Keratinocyte (primary cell): ENCODE measurements around the gene OR51V1. TPM values are rescaled to one million over a fixed set of nuclear protein-coding genes. Genes with fewer than 3 reads are reported as not detected.

ENCODE experiments used
- DNase-seq: peaks from one replicate; pipeline ENCODE4 v3.0.0-alpha.2; 2011; ENCODE audit warnings: low read depth, missing footprints, low spot score
- FAIRE-seq: peaks from 2 replicates; lab custom pipeline; 2011; peaks lifted over from hg19 to GRCh38; lab: Jason Lieb, UNC
- H2AFZ ChIP-seq: 2 replicates; pipeline ENCODE4 v1.6.0; 2012; ENCODE audit warnings: low read length, control low read depth, inconsistent platforms; ENCODE audit not compliant: control insufficient read depth
- H3K27ac ChIP-seq: 2 replicates; pipeline ENCODE4 v1.5.1; 2011; ENCODE audit warnings: low read length; ENCODE audit not compliant: control insufficient read depth, insufficient read depth
- H3K27me3 ChIP-seq: 3 replicates; pipeline ENCODE4 v1.6.0; 2011; ENCODE audit warnings: low read length; ENCODE audit not compliant: control insufficient read depth, insufficient read depth; ENCODE audit errors: extremely low read depth
- H3K36me3 ChIP-seq, 2 experiments: 2 replicates in 1 of 2; 3 replicates in 1 of 2; pipeline ENCODE4 v1.5.1; 2011; ENCODE audit warnings: low read length in 2 of 2, mild to moderate bottlenecking in 1 of 2; ENCODE audit not compliant: control insufficient read depth in 2 of 2, insufficient read depth in 2 of 2; ENCODE audit errors: extremely low read depth in 1 of 2
- H3K4me1 ChIP-seq: 3 replicates; pipeline ENCODE4 v1.5.1; 2011; ENCODE audit warnings: low read length; ENCODE audit not compliant: control insufficient read depth, insufficient read depth; ENCODE audit errors: extremely low read depth
- H3K4me2 ChIP-seq: 3 replicates; pipeline ENCODE4 v1.6.0; 2011; ENCODE audit warnings: low read depth, low read length; ENCODE audit not compliant: control insufficient read depth, insufficient read depth; ENCODE audit errors: extremely low read depth
- H3K4me3 ChIP-seq, 3 experiments: fragments of 200-600 bp in 1 of 3; sonication (generic) in 1 of 3; 2 replicates in 2 of 3; 3 replicates in 1 of 3; pipeline ENCODE4 v1.5.1; 2011 to 2016; ENCODE audit warnings: low read length in 3 of 3, mild to moderate bottlenecking in 3 of 3, control low read depth in 2 of 3, inconsistent platforms in 1 of 3, low read depth in 1 of 3, mixed read lengths in 1 of 3, mixed run types in 1 of 3, moderate library complexity in 1 of 3; ENCODE audit not compliant: control insufficient read depth in 2 of 3, insufficient read depth in 2 of 3; ENCODE audit errors: extremely low read depth in 1 of 3
- H3K79me2 ChIP-seq: 2 replicates; pipeline ENCODE4 v1.6.0; 2012; ENCODE audit warnings: low read length; ENCODE audit not compliant: control insufficient read depth, insufficient read depth
- H3K9ac ChIP-seq: 3 replicates; pipeline ENCODE4 v1.6.0; 2011; ENCODE audit warnings: low read length; ENCODE audit not compliant: control insufficient read depth, insufficient read depth; ENCODE audit errors: extremely low read depth
- H3K9me1 ChIP-seq: 3 replicates; pipeline ENCODE4 v1.6.0; 2011; ENCODE audit warnings: low read length; ENCODE audit not compliant: control insufficient read depth, insufficient read depth; ENCODE audit errors: extremely low read depth
- H3K9me3 ChIP-seq: 2 replicates; pipeline ENCODE4 v1.5.1; 2012; ENCODE audit warnings: low read depth, low read length; ENCODE audit not compliant: control insufficient read depth
- H4K20me1 ChIP-seq: 3 replicates; pipeline ENCODE4 v1.6.0; 2011; ENCODE audit warnings: low read length; ENCODE audit not compliant: control insufficient read depth, insufficient read depth; ENCODE audit errors: extremely low read depth
- EZH2 ChIP-seq: IDR thresholded peaks from one replicate; pipeline ENCODE4 v1.6.1; 2012; ENCODE audit warnings: inconsistent platforms, mild to moderate bottlenecking, low read length, moderate library complexity
- dilution Hi-C: fragments of 300-500 bp; cut with MboI; formaldehyde crosslinking; loops from one replicate; pipeline ENCODE4 v1.7.0; 2020; ENCODE audit warnings: low sequenced_read_pairs; ENCODE audit not compliant: extremely low pct_ligation_motif_present
- polyA plus RNA-seq, 5 experiments: library from polyadenylated mRNA; depleted of rRNA in 3 of 5; stranded (reverse) in 3 of 5; stranded (forward) in 1 of 5; unstranded in 1 of 5; fragments of >200 nt; gene quantifications; 1 replicate in 1 of 5; 2 replicates in 3 of 5; 3 replicates in 1 of 5; pipeline versions ENCODE4 v1.2.1 to v1.2.3, GENCODE V29; 2011 to 2012; ENCODE audit warnings: missing spikeins in 2 of 5, low read depth in 1 of 5, low replicate concordance in 1 of 5
- TF ChIP-seq, protein P1 (sequence below), 3 experiments: IDR thresholded peaks in 1 of 3; conservative IDR thresholded peaks in 1 of 3; optimal IDR thresholded peaks in 1 of 3; 2 replicates in 2 of 3; 3 replicates in 1 of 3; pipeline versions ENCODE3 to v1.5.1; 2011; ENCODE audit warnings: low read length in 3 of 3, mild to moderate bottlenecking in 3 of 3, moderate library complexity in 2 of 3, control low read depth in 1 of 3, inconsistent platforms in 1 of 3; ENCODE audit not compliant: insufficient read depth in 2 of 3; ENCODE audit errors: extremely low read depth in 1 of 3

Gene OR51V1
- polyA plus RNA-seq, 1 donor (not counting 4 experiments of a cell fraction or from before 2014, with no cell fraction given) = not detected

GRCh38 chr11:5227681-5228080 is 27.2 kb upstream of the OR51V1 start:
- Histone ChIP-seq H2AFZ (no peak overlapping the region), H3K79me2 (no peaks in the 10 kb centered on the region), H3K9me1 (no peaks in the 10 kb centered on the region), H4K20me1 (no peaks in the 10 kb centered on the region), H3K9ac (no peak overlapping the region), H3K9me3 (no peaks in the 10 kb centered on the region), H3K36me3 (no peaks in the 10 kb centered on the region), H3K4me3 (no peak overlapping the region), H3K27ac (no peak overlapping the region), H3K27me3 (no peaks in the 10 kb centered on the region), H3K4me2 (no peak overlapping the region), H3K4me1 (no peaks in the 10 kb centered on the region)
- no peak for DNase-seq
- FAIRE-seq = no peak
- dilution Hi-C loops = no loop called here
- TF ChIP-seq EZH2 = no peak
- TF ChIP-seq, protein P1, sequence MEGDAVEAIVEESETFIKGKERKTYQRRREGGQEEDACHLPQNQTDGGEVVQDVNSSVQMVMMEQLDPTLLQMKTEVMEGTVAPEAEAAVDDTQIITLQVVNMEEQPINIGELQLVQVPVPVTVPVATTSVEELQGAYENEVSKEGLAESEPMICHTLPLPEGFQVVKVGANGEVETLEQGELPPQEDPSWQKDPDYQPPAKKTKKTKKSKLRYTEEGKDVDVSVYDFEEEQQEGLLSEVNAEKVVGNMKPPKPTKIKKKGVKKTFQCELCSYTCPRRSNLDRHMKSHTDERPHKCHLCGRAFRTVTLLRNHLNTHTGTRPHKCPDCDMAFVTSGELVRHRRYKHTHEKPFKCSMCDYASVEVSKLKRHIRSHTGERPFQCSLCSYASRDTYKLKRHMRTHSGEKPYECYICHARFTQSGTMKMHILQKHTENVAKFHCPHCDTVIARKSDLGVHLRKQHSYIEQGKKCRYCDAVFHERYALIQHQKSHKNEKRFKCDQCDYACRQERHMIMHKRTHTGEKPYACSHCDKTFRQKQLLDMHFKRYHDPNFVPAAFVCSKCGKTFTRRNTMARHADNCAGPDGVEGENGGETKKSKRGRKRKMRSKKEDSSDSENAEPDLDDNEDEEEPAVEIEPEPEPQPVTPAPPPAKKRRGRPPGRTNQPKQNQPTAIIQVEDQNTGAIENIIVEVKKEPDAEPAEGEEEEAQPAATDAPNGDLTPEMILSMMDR (optimal IDR thresholded peaks at IDR 0.05 in 1 of 3, IDR thresholded peaks at IDR 0.05 in 1 of 3, conservative IDR thresholded peaks at IDR 0.05 in 1 of 3; ENCODE audit: extremely low read depth in 1 of 3, insufficient read depth in 2 of 3, low read length in 3 of 3) = no peak

DNA sequence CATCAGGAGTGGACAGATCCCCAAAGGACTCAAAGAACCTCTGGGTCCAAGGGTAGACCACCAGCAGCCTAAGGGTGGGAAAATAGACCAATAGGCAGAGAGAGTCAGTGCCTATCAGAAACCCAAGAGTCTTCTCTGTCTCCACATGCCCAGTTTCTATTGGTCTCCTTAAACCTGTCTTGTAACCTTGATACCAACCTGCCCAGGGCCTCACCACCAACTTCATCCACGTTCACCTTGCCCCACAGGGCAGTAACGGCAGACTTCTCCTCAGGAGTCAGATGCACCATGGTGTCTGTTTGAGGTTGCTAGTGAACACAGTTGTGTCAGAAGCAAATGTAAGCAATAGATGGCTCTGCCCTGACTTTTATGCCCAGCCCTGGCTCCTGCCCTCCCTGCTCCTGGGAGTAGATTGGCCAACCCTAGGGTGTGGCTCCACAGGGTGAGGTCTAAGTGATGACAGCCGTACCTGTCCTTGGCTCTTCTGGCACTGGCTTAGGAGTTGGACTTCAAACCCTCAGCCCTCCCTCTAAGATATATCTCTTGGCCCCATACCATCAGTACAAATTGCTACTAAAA is 26.3 kb upstream of the OR51V1 start, which contains the start of gene HBB:
Gene HBB, minus strand, starts transcription at position 340 of the 579 bp plus-strand sequence. Its CDS starts 50 bp downstream, at position 290.
- Histone ChIP-seq H3K4me1 (no peaks in the 10 kb centered on the region), H3K9me1 (no peaks in the 10 kb centered on the region), H3K36me3 (no peaks in the 10 kb centered on the region), H3K27ac (no peak within 1 kb of the TSS), H3K9ac (no peak within 1 kb of the TSS), H3K79me2 (no peaks in the 10 kb centered on the region), H4K20me1 (no peaks in the 10 kb centered on the region), H3K4me2 (no peak within 1 kb of the TSS), H3K27me3 (no peaks in the 10 kb centered on the region), H3K4me3 (no peak within 1 kb of the TSS), H2AFZ (no peak within 1 kb of the TSS), H3K9me3 (no peaks in the 10 kb centered on the region)
- FAIRE-seq (no peak), DNase-seq (no peak)
- no peak for TF ChIP-seq EZH2
- TF ChIP-seq, protein P1 (optimal IDR thresholded peaks at IDR 0.05 in 1 of 3, IDR thresholded peaks at IDR 0.05 in 1 of 3, conservative IDR thresholded peaks at IDR 0.05 in 1 of 3; ENCODE audit: extremely low read depth in 1 of 3, insufficient read depth in 2 of 3, low read length in 3 of 3) = no peak
- dilution Hi-C loops = no loop called here
